GM12891 (cell line): Measurements from ENCODE around the gene PTGS1.
"Not testable (repeated sequence)": the region's sequence is repeated elsewhere in the genome, so short reads cannot be mapped to it uniquely, and the experiment has no call there.

Source experiments
- DNase-seq: peaks from one replicate; pipeline ENCODE4 v3.0.0; 2011; ENCODE audit warnings: low spot score; ENCODE audit not compliant: insufficient read length
- FAIRE-seq: peaks from 2 replicates; lab custom pipeline; 2011; peaks lifted over from hg19 to GRCh38; lab: Jason Lieb, UNC
- PAX5 ChIP-seq: IDR thresholded peaks from 2 replicates; pipeline ENCODE4 v1.6.1; 2011; ENCODE audit warnings: low read length, moderate library complexity, mild to moderate bottlenecking; ENCODE audit not compliant: insufficient read depth, severe bottlenecking
- POLR2A ChIP-seq: IDR thresholded peaks from 2 replicates; pipeline ENCODE4 v1.6.1; 2011; ENCODE audit warnings: low read depth, low read length, control low read depth
- POLR2AphosphoS5 ChIP-seq: IDR thresholded peaks from 2 replicates; pipeline ENCODE4 v1.6.1; 2011; ENCODE audit warnings: low read depth, low read length, control low read depth
- POU2F2 ChIP-seq: IDR thresholded peaks from 2 replicates; pipeline ENCODE4 v1.6.1; 2011; ENCODE audit warnings: low read depth, mild to moderate bottlenecking, control low read depth, low read length, moderate library complexity
- SPI1 ChIP-seq: IDR thresholded peaks from 2 replicates; pipeline ENCODE4 v1.6.1; 2011; ENCODE audit warnings: low read depth, low read length, control low read depth
- TAF1 ChIP-seq: IDR thresholded peaks from 2 replicates; pipeline ENCODE4 v1.6.1; 2011; ENCODE audit warnings: low read depth, low read length, control low read depth

PTGS1 gene

DNA sequence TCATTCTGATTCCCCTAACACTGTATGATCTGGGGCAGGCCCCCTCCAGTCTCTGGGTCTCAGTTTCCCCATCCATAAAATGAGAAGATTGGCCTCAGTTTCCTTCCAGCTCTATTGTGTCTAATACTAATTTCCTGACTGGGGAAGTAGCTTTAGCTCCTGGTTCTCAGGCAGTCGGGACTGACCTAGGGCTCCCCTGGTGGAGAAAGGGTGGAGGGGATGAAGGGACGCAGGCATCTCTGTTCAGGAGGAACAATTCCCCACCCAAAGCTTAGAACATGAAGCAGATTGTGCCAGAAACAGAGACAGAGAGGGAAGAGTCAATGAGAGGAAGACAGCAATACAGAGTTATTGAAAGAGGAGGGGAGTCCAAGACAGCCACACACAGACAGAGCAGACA lies 14.2 kb upstream of the PTGS1 start:
- TF ChIP-seq TAF1 = no peak
- TF ChIP-seq PAX5 = no peak
- no peak for FAIRE-seq
- DNase-seq = no peak

DNA sequence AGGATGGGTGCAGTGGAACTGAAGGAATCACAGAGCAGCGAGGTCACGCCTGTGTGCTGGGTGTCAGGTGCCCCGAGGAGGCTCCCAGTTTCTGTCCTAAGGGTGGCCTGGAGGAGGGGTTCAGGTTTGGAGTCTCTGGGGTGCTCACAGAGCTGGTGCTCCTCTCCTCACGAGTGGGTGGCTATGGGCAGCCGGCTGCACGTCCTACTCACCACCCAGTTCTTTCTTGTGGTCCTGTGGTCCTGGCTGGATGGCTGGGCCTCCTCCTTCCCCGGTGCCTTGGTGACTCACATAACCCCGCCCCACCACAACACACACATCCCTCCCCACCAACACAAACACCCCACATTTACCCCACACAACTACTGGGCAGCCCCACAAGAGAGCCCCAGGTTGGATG lies 9.9 kb upstream of the PTGS1 start:
- FAIRE-seq (no peak), DNase-seq (no peak)
- TF ChIP-seq TAF1 = no peak
- no peak for TF ChIP-seq POLR2A
- no peak for TF ChIP-seq SPI1
- no peak for TF ChIP-seq POLR2AphosphoS5
- TF ChIP-seq POU2F2 = no peak
- no peak for TF ChIP-seq PAX5

DNA sequence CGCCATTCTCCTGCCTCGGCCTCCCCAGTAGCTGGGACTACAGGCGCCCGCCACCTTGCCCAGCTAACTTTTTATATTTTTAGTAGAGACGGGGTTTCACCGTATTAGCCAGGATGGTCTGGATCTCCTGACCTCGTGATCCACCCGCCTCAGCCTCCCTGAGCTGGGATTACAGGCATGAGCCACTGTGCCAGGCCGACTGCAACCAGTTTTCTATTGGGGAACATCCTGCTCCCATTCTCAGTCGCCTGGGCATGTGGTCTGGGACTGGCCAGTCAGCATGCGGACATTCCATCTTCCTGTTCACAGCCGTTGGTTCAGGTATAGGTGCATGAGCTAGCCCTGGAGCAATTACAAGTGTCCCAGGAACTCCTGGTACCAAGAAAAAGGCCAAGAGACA lies 7.7 kb upstream of the PTGS1 start:
- FAIRE-seq, DNase-seq: not testable (repeated sequence)

DNA sequence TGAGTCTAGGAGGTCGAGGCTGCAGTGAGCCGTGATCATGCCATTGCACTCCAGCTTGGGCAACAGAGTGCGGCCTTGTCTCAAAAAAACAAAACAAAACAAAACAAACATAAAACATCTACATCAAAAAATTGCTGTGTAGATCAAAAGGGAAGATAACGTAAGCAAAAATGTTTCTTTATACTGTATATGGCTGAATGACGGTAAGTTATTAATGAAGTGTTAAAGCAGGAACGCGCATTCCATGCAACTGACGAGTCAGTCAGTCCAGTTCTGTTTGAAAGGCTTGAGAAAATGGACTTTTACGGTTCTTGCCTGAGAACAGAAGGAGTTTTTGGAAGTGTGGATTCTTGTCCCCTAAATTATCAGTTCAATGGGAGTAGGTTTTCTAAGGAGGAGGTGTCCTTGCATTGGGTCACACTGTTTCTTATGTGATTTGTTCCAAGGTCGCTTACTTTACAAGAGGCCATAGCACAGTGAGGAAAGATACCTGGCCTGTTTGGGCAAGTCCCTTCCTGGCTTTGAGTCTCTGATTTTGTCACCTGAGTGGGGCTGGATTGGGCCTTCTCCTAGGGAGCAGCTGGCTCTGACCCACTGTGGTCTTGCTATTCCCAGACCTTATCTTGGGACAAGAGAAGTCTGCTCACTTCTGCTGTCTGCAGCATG lies 6.6 kb upstream of the PTGS1 start:
- DNase-seq = no peak
- TF ChIP-seq PAX5 (no peak), TAF1 (no peak), SPI1 (no peak), POU2F2 (no peak), POLR2AphosphoS5 (no peak), POLR2A (no peak)
- FAIRE-seq = no peak

DNA sequence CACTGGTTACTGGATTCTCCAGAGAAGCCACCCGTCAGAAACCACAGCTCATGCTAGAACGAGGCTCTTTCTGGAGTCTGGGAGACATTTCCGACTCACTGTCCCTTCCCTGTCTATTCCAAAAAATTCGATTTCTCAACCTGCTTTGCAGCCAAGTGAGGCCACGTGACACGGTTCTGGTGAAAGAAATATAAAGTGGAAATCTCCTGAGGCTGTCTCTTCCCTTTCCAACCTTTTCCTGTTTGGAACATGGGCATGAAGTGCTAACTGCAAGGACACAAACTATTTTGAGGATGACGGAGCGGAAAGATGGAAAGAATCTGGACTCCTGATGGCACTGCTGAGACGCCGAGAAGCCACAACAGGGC lies 6.1 kb upstream of the PTGS1 start:
- DNase-seq (no peak), FAIRE-seq (no peak)
- TF ChIP-seq POLR2A = no peak
- TF ChIP-seq POLR2AphosphoS5 = no peak
- no peak for TF ChIP-seq POU2F2
- no peak for TF ChIP-seq TAF1
- no peak for TF ChIP-seq SPI1
- TF ChIP-seq PAX5 = no peak

DNA sequence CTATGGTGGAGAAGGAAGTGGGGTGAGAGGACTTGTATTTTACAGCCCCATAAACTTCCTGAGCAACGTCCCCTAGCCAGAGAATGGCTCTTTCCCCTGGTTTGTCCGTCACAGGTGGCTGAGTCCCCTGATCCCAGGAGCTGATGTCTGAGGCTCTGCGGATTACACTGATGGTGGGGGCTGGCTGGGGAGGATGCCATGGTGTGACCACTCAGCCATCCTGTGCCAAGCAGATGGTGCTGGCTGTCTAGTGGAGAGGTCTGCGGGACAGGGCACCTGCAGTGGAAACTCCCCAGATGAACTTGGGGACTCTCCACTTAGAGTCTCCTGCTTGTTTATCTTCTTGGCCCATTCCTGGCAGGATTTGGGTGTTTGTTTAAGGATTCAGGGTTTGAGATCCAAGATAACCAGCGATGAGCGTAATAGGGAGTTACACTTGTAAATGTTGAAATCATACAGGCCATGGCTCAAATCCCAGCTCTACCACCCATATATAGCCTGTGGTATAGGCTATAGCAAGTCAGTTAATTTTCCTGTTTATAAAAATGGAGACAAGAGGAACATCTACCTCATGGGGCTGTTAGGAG lies 4.7 kb upstream of the PTGS1 start:
- FAIRE-seq = no peak
- DNase-seq = no peak
- TF ChIP-seq POU2F2 (no peak), PAX5 (no peak), POLR2A (no peak), TAF1 (no peak), SPI1 (no peak), POLR2AphosphoS5 (no peak)

DNA sequence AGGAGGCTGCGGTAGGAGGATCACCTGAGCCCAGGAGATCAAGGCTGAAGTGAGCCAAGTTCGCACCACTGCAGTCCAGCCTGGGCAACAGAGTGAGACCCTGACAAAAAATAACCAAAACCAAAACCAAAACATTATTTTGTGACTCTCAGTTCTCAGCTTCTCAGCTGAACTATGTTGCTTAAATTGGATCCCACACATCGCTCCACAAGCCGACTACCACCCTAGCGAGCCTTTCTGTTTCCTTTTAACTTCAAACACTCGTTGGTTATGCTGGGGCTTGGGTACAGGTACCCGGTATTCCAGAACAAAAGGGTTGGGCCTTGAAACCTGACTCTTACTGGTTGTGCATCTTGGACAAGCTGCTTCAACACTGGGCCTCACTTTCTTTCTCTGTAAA lies 3.8 kb upstream of the PTGS1 start:
- DNase-seq (no peak), FAIRE-seq (no peak)
- TF ChIP-seq POLR2AphosphoS5 = no peak
- no peak for TF ChIP-seq POU2F2
- TF ChIP-seq TAF1 = no peak
- no peak for TF ChIP-seq SPI1
- TF ChIP-seq POLR2A = no peak
- TF ChIP-seq PAX5 = no peak

DNA sequence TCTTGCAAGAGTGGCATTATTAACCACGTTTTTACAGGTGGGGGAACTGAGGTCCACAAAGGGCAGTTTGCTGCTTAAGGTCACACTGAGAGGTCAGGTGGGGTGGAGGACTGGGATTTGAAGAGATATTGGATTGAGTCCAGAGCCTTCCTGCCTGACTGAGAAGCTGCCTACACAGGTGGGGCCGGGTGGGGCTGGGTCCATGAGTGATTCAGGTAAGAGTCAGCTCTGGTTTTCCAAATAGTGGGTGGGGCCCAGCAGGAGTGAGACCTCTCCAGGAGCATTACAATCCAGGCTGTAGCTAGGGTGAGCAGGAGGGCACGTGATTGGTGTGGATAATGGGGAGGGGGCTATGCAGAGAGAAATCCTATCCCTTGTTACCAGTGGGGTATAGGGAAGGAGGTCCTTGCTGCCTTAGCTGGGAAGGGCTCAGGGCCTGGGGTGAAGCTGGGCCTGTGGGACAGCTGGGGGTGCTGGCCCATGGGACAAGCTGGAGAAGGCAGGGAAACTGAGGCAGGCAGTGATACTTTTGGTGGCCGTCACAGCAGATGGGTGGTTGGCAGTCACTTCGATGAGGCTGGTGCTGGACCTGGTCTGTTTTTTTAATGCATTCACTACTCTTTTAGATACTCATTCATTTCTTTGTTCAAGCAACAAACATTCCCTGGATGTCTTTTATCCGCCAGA lies 2.9 kb upstream of the PTGS1 start:
- FAIRE-seq = no peak
- DNase-seq = no peak
- no peak for TF ChIP-seq SPI1
- no peak for TF ChIP-seq POU2F2
- no peak for TF ChIP-seq PAX5
- TF ChIP-seq POLR2AphosphoS5 = no peak
- no peak for TF ChIP-seq TAF1
- no peak for TF ChIP-seq POLR2A

DNA sequence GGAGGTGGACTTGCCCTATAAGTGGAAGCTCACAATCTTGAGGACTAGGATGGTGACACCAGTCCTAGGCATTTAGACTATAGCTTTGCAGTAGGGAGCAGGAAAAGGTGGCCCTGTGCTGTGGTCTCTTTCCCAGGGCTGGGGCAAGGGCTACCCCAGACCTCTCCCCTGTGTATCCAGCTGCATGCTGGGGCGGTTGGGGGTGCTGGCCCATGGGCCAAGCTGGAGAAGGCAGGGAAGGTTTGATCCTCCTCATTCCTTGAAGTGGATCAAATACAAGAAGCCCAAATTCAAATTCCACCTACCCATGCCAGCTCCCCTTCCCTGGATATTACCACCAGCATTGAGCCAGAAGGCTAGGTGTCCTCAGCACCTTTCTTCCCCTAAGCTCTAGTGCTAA lies 2.2 kb upstream of the PTGS1 start:
- TF ChIP-seq SPI1 (no peak), POLR2A (no peak), POLR2AphosphoS5 (no peak), POU2F2 (no peak), TAF1 (no peak), PAX5 (no peak)
- FAIRE-seq (no peak), DNase-seq (no peak)

DNA sequence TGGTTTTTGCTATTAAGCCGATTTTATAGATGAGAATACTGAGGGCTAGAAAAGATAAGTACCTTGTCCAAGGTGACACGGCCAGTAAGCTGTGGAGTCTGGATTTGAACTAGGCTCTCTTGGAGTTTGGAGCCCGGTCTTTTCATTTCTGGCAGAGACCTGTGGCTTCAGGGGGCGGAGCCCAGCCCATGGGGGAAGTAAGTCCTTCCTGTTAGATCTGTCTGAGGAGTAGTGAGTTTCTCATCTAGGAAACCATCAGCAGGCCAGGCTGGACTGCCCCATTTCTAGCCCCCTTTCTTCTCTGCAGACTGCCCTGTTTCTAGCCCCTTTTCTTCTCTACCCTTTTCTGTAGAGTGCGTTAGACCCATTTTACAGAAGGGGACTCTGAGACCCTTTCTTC lies 521 bp upstream of the PTGS1 start:
- TF ChIP-seq PAX5 (no peak), POLR2A (no peak), POU2F2 (no peak), POLR2AphosphoS5 (no peak), TAF1 (no peak), SPI1 (no peak)
- DNase-seq (no peak), FAIRE-seq (peak; percentile 50)

DNA sequence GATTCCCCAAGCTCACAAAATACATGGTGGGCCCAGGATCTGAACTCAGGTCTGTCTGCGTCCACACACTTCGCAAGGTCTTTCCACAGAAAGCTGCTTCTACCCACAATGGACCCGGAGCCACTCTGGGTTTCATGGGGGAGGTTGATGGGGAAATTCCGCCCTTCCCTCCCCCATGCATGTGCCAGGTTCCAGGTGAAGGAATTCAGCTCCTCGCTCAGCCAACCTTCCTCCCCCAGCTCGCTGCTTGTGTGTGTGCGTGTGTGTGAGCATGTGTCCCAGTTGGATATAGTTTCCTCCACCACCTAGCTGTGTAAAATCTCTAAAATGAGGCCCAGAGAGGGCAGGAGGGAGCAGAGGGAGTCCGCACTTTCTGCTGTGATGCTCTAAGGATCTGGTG lies 1.0 kb downstream of the PTGS1 start:
- FAIRE-seq (no peak), DNase-seq (no peak)
- TF ChIP-seq PAX5 (no peak), SPI1 (no peak)
